ENCODE measurements around the gene CALML4. TPM values are rescaled to one million over a fixed set of nuclear protein-coding genes. Genes with fewer than 3 reads are reported as not detected.

CALML4 gene
- total RNA-seq, 4 donors from 2014 or later = 2.4 to 13.6 (median 4.8) TPM

- no peak for TF ChIP-seq CTCF (IDR thresholded peaks at IDR 0.05)
- TF ChIP-seq POLR2A (IDR thresholded peaks at IDR 0.05) = no peak
- no peak for TF ChIP-seq POLR2AphosphoS5 (IDR thresholded peaks at IDR 0.05)
- no peak for TF ChIP-seq EP300 (IDR thresholded peaks at IDR 0.05)
- Histone ChIP-seq H3K9me3 (no peaks in the 10 kb centered on the region), H3K4me3 (no peak overlapping the region), H3K27me3 (no peaks in the 10 kb centered on the region), H3K4me1 (peaks cover 28% of the 10 kb centered on the region), H3K27ac (no peak overlapping the region), H3K36me3 (peaks cover 53% of the 10 kb centered on the region)
- WGBS = 88% methylated on average over 5 of the region's 5 CpGs
- no peak for DNase-seq (ENCODE audit: low spot score in 2 of 2)
These were observed 20.3 kb downstream of the CALML4 start for GRCh38 chr15:68184616-68185480.

GRCh38 chr15:68183616-68184315 is 21.4 kb downstream of the CALML4 start:
- Histone ChIP-seq H3K4me3 (no peak overlapping the region), H3K9me3 (no peaks in the 10 kb centered on the region), H3K27ac (no peak overlapping the region), H3K4me1 (peaks cover 28% of the 10 kb centered on the region), H3K27me3 (no peaks in the 10 kb centered on the region), H3K36me3 (peaks cover 52% of the 10 kb centered on the region)
- DNase-seq (ENCODE audit: low spot score in 2 of 2) = no peak
- 91% methylated on average over 5 of the region's 5 CpGs for WGBS
- TF ChIP-seq CTCF (IDR thresholded peaks at IDR 0.05) = no peak
- no peak for TF ChIP-seq POLR2AphosphoS5 (IDR thresholded peaks at IDR 0.05)
- TF ChIP-seq EP300 (IDR thresholded peaks at IDR 0.05) = no peak
- no peak for TF ChIP-seq POLR2A (IDR thresholded peaks at IDR 0.05)

GRCh38 chr15:68177742-68178141 is 27.4 kb downstream of the CALML4 start:
- Histone ChIP-seq H3K4me3 (no peak overlapping the region), H3K9me3 (no peaks in the 10 kb centered on the region), H3K27ac (no peak overlapping the region), H3K36me3 (peaks cover 59% of the 10 kb centered on the region), H3K27me3 (no peaks in the 10 kb centered on the region), H3K4me1 (no peaks in the 10 kb centered on the region)
- no peak for TF ChIP-seq EP300 (IDR thresholded peaks at IDR 0.05)
- no peak for TF ChIP-seq POLR2AphosphoS5 (IDR thresholded peaks at IDR 0.05)
- TF ChIP-seq CTCF (IDR thresholded peaks at IDR 0.05) = no peak
- TF ChIP-seq POLR2A (IDR thresholded peaks at IDR 0.05) = no peak
- DNase-seq (ENCODE audit: low spot score in 2 of 2) = no peak

GRCh38 chr15:68176601-68177000 is 28.5 kb downstream of the CALML4 start:
- TF ChIP-seq POLR2A (IDR thresholded peaks at IDR 0.05) = no peak
- TF ChIP-seq POLR2AphosphoS5 (IDR thresholded peaks at IDR 0.05) = no peak
- TF ChIP-seq EP300 (IDR thresholded peaks at IDR 0.05) = no peak
- no peak for TF ChIP-seq CTCF (IDR thresholded peaks at IDR 0.05)
- WGBS = 91% methylated on average over 3 of the region's 3 CpGs

GRCh38 chr15:68175526-68175925 is 29.6 kb downstream of the CALML4 start:
- 71% methylated on average over 2 of the region's 2 CpGs for WGBS
- H3K4me3 ChIP-seq = no peak overlapping the region
- TF ChIP-seq CTCF (IDR thresholded peaks at IDR 0.05) (no peak), POLR2AphosphoS5 (IDR thresholded peaks at IDR 0.05) (no peak), EP300 (IDR thresholded peaks at IDR 0.05) (no peak), POLR2A (IDR thresholded peaks at IDR 0.05) (no peak)
- no peaks in the 10 kb centered on the region for H3K27me3 ChIP-seq
- no peak overlapping the region for H3K27ac ChIP-seq
- DNase-seq (ENCODE audit: low spot score in 2 of 2) = no peak
- H3K36me3 ChIP-seq = peaks cover 54% of the 10 kb centered on the region
- no peaks in the 10 kb centered on the region for H3K4me1 ChIP-seq
- H3K9me3 ChIP-seq = no peaks in the 10 kb centered on the region

More at GRCh38 chr15:68176601-68177000, 28.5 kb downstream of the CALML4 start:
- H3K27ac ChIP-seq = no peak overlapping the region
- H3K36me3 ChIP-seq = peaks cover 54% of the 10 kb centered on the region
- no peaks in the 10 kb centered on the region for H3K4me1 ChIP-seq
- H3K4me3 ChIP-seq = no peak overlapping the region
- no peaks in the 10 kb centered on the region for H3K27me3 ChIP-seq
- H3K9me3 ChIP-seq = no peaks in the 10 kb centered on the region
- DNase-seq (ENCODE audit: low spot score in 2 of 2) = no peak
